DOHH2 (cell line): ENCODE measurements around the gene MGAT3.

Experiments used
- H3F3A ChIP-seq: fragments of 200-600 bp; sonication (generic), shearing (Covaris generic); 2 replicates; pipeline ENCODE4 v1.6.0; 2016; ENCODE audit warnings: antibody characterized with exemption, mild to moderate bottlenecking; ENCODE audit not compliant: control insufficient read depth, insufficient read depth
- H3K27ac ChIP-seq: fragments of 200-600 bp; sonication (generic); 2 replicates; pipeline ENCODE4 v1.5.1; 2014; ENCODE audit warnings: low read depth, mild to moderate bottlenecking, low read length, moderate library complexity
- H3K27me3 ChIP-seq: fragments of 200-600 bp; sonication (generic); 2 replicates; pipeline ENCODE4 v1.6.1; 2014; ENCODE audit warnings: mild to moderate bottlenecking, low read length, mixed read lengths; ENCODE audit not compliant: control insufficient read depth
- H3K36me3 ChIP-seq: fragments of 200-600 bp; sonication (generic); 2 replicates; pipeline ENCODE4 v1.6.1; 2014; ENCODE audit warnings: mild to moderate bottlenecking, low read length, moderate library complexity, mixed read lengths; ENCODE audit not compliant: control insufficient read depth
- H3K4me1 ChIP-seq: fragments of 200-600 bp; sonication (generic); 2 replicates; pipeline ENCODE4 v1.6.1; 2014; ENCODE audit warnings: mild to moderate bottlenecking, low read length, mixed read lengths; ENCODE audit not compliant: control insufficient read depth
- H3K4me2 ChIP-seq: fragments of 200-600 bp; sonication (generic); 2 replicates; pipeline ENCODE4 v1.6.0; 2014; ENCODE audit warnings: mild to moderate bottlenecking, low read length, moderate library complexity
- H3K4me3 ChIP-seq: fragments of 200-600 bp; sonication (generic); 2 replicates; pipeline ENCODE4 v1.5.1; 2014; ENCODE audit warnings: mild to moderate bottlenecking, low read length, mixed read lengths
- H3K79me2 ChIP-seq: fragments of 200-600 bp; sonication (generic); 2 replicates; pipeline ENCODE4 v1.6.1; 2014; ENCODE audit warnings: mild to moderate bottlenecking, low read length, mixed read lengths; ENCODE audit not compliant: control insufficient read depth
- H3K9me2 ChIP-seq: fragments of 200-600 bp; sonication (generic); replicated peaks from 2 replicates; pipeline ENCODE4 v1.6.1; 2014; ENCODE audit warnings: mild to moderate bottlenecking, low read length, mixed read lengths; ENCODE audit not compliant: control insufficient read depth
- H3K9me3 ChIP-seq: fragments of 200-600 bp; sonication (generic); 2 replicates; pipeline ENCODE4 v1.6.1; 2014; ENCODE audit warnings: antibody characterized with exemption, low read length, mixed read lengths; ENCODE audit not compliant: control insufficient read depth, insufficient read depth
- H4K20me1 ChIP-seq: fragments of 200-600 bp; sonication (generic); 2 replicates; pipeline ENCODE4 v1.6.0; 2014; ENCODE audit warnings: low read depth, mild to moderate bottlenecking, antibody characterized with exemption, low read length, moderate library complexity; ENCODE audit not compliant: control insufficient read depth, insufficient read depth
- EZH2phosphoT487 ChIP-seq: fragments of 200-600 bp; sonication (generic); IDR thresholded peaks from 2 replicates; pipeline ENCODE4 v1.6.1; 2017; ENCODE audit warnings: borderline replicate concordance, mild to moderate bottlenecking, antibody characterized with exemption, low read length, moderate library complexity, mixed read lengths
- TF ChIP-seq, protein P1 (sequence below): fragments of 200-600 bp; sonication (generic); IDR thresholded peaks from one replicate; pipeline ENCODE4 v1.5.1; 2014; ENCODE audit warnings: antibody characterized with exemption, mild to moderate bottlenecking, low read depth, low read length; ENCODE audit not compliant: poor library complexity, severe bottlenecking

The MGAT3 gene

DNA sequence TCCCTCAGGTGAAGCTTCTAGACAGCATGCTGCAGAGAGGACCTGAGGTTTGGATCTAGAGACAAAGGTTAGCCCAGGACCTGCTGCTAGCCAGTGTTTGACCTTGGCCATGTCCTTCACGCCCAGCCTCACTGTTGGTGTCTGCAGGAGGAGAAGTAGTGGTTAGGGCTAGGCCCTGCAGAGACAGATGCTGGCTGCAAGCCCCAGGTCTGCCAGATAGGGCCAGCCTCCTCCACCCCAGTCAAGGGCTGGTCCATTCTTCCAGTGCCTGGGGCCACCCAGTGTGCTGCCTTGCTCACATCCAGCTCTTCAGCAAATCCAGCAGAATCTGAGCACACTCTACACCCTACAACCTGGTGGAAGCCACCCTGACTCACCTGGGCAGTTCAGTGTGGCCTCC, 23.7 kb downstream of the MGAT3 start:
- no peaks in the 10 kb centered on the region for H3K9me2 ChIP-seq
- H3K9me3 ChIP-seq, result no peaks in the 10 kb centered on the region
- H3K27ac ChIP-seq, result no peak overlapping the region
- no peak overlapping the region for H3K4me3 ChIP-seq
- no peak for TF ChIP-seq EZH2phosphoT487
- TF ChIP-seq, protein P1, sequence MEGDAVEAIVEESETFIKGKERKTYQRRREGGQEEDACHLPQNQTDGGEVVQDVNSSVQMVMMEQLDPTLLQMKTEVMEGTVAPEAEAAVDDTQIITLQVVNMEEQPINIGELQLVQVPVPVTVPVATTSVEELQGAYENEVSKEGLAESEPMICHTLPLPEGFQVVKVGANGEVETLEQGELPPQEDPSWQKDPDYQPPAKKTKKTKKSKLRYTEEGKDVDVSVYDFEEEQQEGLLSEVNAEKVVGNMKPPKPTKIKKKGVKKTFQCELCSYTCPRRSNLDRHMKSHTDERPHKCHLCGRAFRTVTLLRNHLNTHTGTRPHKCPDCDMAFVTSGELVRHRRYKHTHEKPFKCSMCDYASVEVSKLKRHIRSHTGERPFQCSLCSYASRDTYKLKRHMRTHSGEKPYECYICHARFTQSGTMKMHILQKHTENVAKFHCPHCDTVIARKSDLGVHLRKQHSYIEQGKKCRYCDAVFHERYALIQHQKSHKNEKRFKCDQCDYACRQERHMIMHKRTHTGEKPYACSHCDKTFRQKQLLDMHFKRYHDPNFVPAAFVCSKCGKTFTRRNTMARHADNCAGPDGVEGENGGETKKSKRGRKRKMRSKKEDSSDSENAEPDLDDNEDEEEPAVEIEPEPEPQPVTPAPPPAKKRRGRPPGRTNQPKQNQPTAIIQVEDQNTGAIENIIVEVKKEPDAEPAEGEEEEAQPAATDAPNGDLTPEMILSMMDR, result no peak
- H3K36me3 ChIP-seq, result peaks cover 54% of the 10 kb centered on the region
- H3K4me2 ChIP-seq, result no peak overlapping the region
- H3F3A ChIP-seq, result no peaks in the 10 kb centered on the region
- peaks cover under 1% of the 10 kb centered on the region; the same call in 1 of the 2 replicates for H4K20me1 ChIP-seq
- H3K79me2 ChIP-seq, result peaks cover 61% of the 10 kb centered on the region
- no peaks in the 10 kb centered on the region for H3K27me3 ChIP-seq
- H3K4me1 ChIP-seq, result no peaks in the 10 kb centered on the region

DNA sequence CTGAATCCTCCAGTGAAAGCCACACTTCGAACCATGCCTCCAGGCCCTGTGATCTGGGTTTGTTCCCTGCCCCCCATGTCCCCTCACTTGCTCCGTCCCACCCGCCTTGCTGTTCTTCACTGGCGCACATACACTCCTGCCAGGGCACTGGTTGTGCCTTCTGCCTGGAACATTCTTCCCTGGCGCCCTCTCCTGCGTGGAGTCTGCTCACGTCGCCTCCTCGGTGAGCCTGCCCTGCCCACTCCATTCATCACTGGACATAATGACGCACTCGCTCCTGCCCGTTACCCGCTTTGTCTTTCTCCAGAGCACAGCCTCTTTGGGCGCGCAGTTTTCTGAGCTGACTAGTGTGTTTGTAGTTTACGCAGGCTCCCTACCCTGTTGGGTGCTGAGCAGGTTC, 24.2 kb downstream of the MGAT3 start:
- no peaks in the 10 kb centered on the region for H3F3A ChIP-seq
- H3K4me1 ChIP-seq, result no peaks in the 10 kb centered on the region
- no peak overlapping the region for H3K4me3 ChIP-seq
- TF ChIP-seq, protein P1, result no peak
- TF ChIP-seq EZH2phosphoT487, result no peak
- H4K20me1 ChIP-seq, result no peaks in the 10 kb centered on the region
- no peaks in the 10 kb centered on the region for H3K9me3 ChIP-seq
- H3K4me2 ChIP-seq, result no peak overlapping the region
- no peak overlapping the region for H3K27ac ChIP-seq
- H3K36me3 ChIP-seq, result peaks cover 51% of the 10 kb centered on the region
- no peaks in the 10 kb centered on the region for H3K27me3 ChIP-seq
- H3K9me2 ChIP-seq, result no peaks in the 10 kb centered on the region
- peaks cover 56% of the 10 kb centered on the region for H3K79me2 ChIP-seq

DNA sequence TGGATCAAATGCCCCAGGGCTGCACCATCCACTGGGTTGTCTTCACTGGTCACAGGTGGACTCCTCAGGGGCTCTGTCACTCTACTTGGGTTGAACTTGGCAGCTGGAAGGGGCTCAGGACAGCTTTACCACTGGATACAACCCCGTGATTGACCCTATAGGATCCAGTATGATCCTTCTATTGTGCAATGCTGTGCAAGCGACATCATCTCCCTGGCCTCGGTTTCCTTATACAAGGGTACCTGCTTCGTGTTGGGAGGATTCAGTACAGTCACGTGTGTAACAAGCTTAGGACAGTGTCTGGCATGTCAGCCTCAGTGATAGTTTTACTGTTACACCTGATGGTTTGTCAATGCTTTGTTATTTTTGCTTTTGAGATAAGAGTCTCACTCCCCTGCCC, 24.8 kb downstream of the MGAT3 start:
- H3K27ac ChIP-seq, result no peak overlapping the region
- H3F3A ChIP-seq, result no peaks in the 10 kb centered on the region
- H3K36me3 ChIP-seq, result peaks cover 46% of the 10 kb centered on the region
- no peak for TF ChIP-seq EZH2phosphoT487
- TF ChIP-seq, protein P1, result no peak
- no peaks in the 10 kb centered on the region for H3K27me3 ChIP-seq
- no peaks in the 10 kb centered on the region for H3K9me3 ChIP-seq
- H3K9me2 ChIP-seq, result no peaks in the 10 kb centered on the region
- no peaks in the 10 kb centered on the region for H4K20me1 ChIP-seq
- peaks cover 51% of the 10 kb centered on the region for H3K79me2 ChIP-seq
- H3K4me3 ChIP-seq, result no peak overlapping the region
- no peaks in the 10 kb centered on the region for H3K4me1 ChIP-seq
- no peak overlapping the region for H3K4me2 ChIP-seq

DNA sequence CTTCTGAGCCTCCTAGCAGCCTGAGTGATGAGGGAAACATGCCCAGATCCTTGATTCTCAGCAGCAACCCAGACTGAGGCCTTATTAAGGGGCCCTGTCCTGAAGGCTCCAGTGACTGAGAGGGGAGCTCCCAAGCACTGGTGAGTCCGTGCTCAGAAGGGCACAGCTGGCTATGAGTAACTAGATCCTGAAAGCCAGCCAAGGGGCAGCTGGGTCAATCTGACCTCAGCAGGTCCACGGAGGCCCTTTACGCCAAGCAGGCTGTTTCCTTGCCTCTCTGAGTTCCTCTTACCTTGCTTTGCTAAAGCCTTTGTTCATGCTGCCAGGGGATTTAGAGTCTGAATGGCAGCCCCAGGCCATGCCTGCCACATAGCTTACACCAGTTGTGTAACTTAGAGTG, 26.0 kb downstream of the MGAT3 start:
- no peaks in the 10 kb centered on the region for H3K27me3 ChIP-seq
- no peaks in the 10 kb centered on the region for H3K9me2 ChIP-seq
- peaks cover 36% of the 10 kb centered on the region for H3K36me3 ChIP-seq
- no peaks in the 10 kb centered on the region for H3F3A ChIP-seq
- no peak overlapping the region for H3K27ac ChIP-seq
- peaks cover 40% of the 10 kb centered on the region for H3K79me2 ChIP-seq
- no peaks in the 10 kb centered on the region for H3K9me3 ChIP-seq
- no peaks in the 10 kb centered on the region for H4K20me1 ChIP-seq
- H3K4me2 ChIP-seq, result no peak overlapping the region
- H3K4me3 ChIP-seq, result no peak overlapping the region
- H3K4me1 ChIP-seq, result no peaks in the 10 kb centered on the region
- no peak for TF ChIP-seq EZH2phosphoT487
- TF ChIP-seq, protein P1, result no peak
